MG63 (cell line): ENCODE results near the gene STX17. TPM values are rescaled to one million over a fixed set of nuclear protein-coding genes. Genes with fewer than 3 reads are reported as not detected.
A peak's percentile ranks its signal among the peaks of the same experiment; 100 is the strongest.
"Not testable (repeated sequence)": the region's sequence is repeated elsewhere in the genome, so short reads cannot be mapped to it uniquely, and the experiment has no call there.

Source experiments
- DNase-seq: peaks from one replicate; pipeline ENCODE4 v3.0.0-alpha.2; 2020
- H3K27me3 ChIP-seq: fragments of 250-450 bp; sonication (Bioruptor Pico); 2 replicates; pipeline ENCODE4 v1.5.1; 2020; ENCODE audit warnings: mild to moderate bottlenecking, moderate library complexity
- H3K36me3 ChIP-seq: fragments of 250-450 bp; sonication (Bioruptor Pico); 2 replicates; pipeline ENCODE4 v1.5.1; 2020; ENCODE audit warnings: mild to moderate bottlenecking, moderate library complexity
- H3K4me3 ChIP-seq: fragments of 250-450 bp; sonication (Bioruptor Pico); 2 replicates; pipeline ENCODE4 v1.5.1; 2020; ENCODE audit warnings: mild to moderate bottlenecking, moderate library complexity
- H3K9me3 ChIP-seq: fragments of 250-450 bp; sonication (Bioruptor Pico); 2 replicates; pipeline ENCODE4 v1.5.1; 2020; ENCODE audit warnings: mild to moderate bottlenecking, moderate library complexity
- total RNA-seq: library from RNA; depleted of rRNA; stranded (reverse); fragments of >200 nt; shearing (Covaris generic); gene quantifications from 2 replicates; pipeline ENCODE4 v1.2.3, GENCODE V29; 2014; ENCODE audit warnings: low replicate concordance; rRNA removed

The STX17 gene
- total RNA-seq: 2.3 and 3.7 TPM in 2 replicates

DNA sequence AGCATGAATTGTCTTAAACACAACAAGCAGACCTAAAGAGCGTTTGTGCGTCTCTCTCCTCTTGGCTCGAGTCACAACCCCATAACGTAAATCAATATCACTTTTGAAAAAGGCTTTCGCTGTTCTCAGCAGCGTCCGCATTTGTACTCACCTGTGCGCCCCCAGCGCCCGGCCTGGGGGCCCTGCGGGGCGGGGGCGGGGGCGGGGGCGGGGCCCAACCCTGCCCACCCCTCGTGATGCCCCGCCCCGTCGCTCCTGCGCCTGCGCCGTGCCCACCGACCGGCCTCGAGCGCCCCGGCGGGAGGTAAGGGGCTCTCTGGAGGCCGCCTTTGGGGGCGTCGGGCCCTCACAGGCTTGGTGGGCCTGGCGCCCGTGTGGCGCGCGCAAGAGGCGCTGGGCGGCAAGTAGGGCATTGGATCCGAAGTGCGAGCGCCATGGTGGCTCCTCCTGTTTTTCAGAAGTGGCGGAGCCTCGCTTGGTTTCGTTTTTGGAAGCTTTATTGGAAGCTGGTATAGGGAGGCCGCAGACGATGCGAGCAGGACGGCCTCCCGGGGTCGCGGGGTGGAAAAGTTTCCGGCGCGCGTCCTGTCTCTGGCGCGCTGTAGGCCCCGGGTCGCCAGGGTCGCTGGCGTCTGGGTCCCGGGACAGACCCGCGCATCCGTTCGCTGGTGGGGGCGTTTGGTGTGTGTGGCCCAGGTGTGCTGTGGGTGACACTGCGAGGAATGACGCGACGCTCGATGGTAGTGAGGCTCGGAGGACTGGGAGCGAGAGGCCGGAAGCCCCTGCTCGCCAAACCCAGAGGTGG lies at the start of gene STX17:
TSS of gene STX17 (plus strand) at position 252 of the 805 bp plus-strand sequence. CDS start 8,586 bp downstream, outside the sequence.
- 0 out of 2 replicates have a peak, but pooled peaks cover 5% of the 10 kb centered on the region for H3K27me3 ChIP-seq
- H3K9me3 ChIP-seq: no peaks in the 10 kb centered on the region
- DNase-seq: peak; percentile 67
- H3K4me3 ChIP-seq: peak within 1 kb of the TSS; percentile 98
- H3K36me3 ChIP-seq: 0 out of 2 replicates have a peak, but pooled peaks cover 3% of the 10 kb centered on the region

DNA sequence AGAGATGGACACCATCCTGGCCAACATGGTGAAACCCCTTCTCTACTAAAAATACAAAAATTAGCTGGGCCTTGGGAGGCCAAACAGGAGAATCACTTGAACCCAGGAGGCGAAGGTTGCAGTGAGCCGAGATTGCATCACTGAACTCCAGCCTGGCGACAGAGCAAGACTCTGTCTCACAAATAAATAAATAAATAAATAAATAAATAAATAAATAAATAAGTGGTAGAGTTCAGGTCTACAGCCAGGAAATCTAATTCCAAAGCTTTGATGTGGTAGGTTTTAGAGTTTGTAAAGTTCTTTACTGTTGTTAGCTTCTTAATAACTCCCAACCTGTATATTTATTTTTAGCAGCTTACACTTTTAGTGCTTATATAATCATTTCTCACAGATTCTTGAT lies 48.9 kb upstream of the STX17 start:
- not testable (repeated sequence) for DNase-seq, H3K9me3 ChIP-seq, H3K4me3 ChIP-seq, H3K27me3 ChIP-seq, H3K36me3 ChIP-seq

DNA sequence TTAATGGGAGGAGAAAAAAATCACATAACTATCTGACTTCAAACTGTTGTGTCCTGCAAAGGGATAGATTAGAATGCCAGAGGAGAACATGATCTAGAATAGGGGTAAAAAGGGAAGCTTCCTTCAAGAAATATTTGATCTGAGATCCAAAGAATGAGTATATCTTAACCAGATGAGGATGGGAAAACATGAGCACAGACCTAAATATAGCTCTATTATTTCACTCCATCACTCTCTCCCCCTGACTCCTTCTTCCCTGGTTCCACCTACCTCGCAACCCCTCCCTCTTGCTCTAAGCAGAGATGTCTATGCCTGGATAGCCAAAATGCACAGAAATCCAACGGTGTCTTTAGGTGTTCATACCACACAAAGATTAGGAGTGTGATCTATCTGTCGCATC lies 48.4 kb upstream of the STX17 start:
- Histone ChIP-seq H3K4me3 (no peak overlapping the region), H3K27me3 (no peaks in the 10 kb centered on the region), H3K9me3 (no peaks in the 10 kb centered on the region), H3K36me3 (no peaks in the 10 kb centered on the region)
- DNase-seq: no peak

DNA sequence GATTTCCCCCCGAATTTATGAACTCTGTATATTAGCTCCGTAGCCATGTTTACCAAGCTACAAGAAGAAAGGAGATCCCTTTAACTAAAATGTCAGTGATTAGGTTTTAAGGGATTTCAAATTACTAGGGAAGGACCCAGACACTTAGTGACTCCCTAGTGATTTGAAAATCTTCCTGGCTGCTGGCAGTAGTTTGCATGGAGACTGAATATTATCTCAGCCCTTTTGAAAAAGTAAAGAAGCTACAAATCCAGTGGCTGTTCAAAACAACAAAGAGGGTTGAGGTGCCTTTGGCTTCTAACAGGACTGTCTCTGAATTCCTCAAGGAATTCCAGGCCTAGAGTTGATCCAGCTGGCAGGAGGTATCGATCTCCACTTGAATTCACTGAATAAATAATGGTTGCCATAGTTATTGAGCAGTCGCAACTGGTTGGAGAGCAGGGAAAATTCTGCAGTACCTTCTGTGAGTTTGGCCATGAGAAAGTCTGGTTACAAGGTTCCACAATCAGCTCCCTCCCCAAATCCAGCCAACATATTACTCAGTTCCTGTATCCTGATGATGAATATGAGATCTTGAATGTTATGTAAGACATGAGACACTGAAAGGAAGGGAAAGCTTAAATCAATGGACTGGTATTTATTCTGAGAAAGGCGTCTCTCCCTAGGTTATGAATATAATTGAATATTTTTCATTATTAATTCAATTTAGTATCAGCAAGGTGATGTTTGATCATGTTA lies 47.0 kb upstream of the STX17 start:
- no peak overlapping the region for H3K4me3 ChIP-seq
- peak; percentile 7 for DNase-seq
- H3K9me3 ChIP-seq: no peaks in the 10 kb centered on the region
- H3K27me3 ChIP-seq: no peaks in the 10 kb centered on the region
- no peaks in the 10 kb centered on the region for H3K36me3 ChIP-seq

DNA sequence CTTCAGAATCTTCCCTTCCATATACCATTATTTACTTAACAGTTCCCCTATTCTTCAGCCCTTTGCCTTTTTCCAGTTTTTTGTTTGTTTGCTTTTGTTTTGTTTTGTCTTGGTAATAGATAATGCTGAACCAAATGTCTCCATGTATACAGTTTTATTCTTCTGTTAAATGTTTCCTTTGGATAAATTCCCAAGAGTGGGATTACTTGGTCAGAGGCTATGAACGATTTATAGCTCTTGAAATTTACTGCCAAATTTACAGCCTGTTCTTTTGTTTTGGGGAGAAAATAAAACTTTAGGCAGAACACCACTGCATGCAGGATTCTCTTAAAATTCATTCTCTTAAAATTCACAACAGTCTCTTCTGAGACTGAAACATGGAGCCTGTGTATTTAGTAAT lies 46.2 kb upstream of the STX17 start:
- no peak for DNase-seq
- H3K27me3 ChIP-seq: no peaks in the 10 kb centered on the region
- no peak overlapping the region for H3K4me3 ChIP-seq
- no peaks in the 10 kb centered on the region for H3K9me3 ChIP-seq
- H3K36me3 ChIP-seq: no peaks in the 10 kb centered on the region

DNA sequence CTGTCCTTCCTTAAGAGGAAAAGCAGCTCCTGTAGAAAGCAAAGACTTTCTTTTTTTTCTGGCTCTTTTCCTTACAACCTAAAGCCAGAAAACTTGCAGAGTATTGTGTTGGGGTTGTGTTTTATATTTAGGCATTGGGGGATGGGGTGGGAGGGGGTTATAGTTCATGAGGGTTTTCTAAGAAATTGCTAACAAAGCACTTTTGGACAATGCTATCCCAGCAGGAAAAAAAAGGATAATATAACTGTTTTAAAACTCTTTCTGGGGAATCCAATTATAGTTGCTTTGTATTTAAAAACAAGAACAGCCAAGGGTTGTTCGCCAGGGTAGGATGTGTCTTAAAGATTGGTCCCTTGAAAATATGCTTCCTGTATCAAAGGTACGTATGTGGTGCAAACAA lies 42.5 kb upstream of the STX17 start:
- no peaks in the 10 kb centered on the region for H3K36me3 ChIP-seq
- DNase-seq: no peak
- H3K9me3 ChIP-seq: no peaks in the 10 kb centered on the region
- H3K4me3 ChIP-seq: no peak overlapping the region
- H3K27me3 ChIP-seq: no peaks in the 10 kb centered on the region

DNA sequence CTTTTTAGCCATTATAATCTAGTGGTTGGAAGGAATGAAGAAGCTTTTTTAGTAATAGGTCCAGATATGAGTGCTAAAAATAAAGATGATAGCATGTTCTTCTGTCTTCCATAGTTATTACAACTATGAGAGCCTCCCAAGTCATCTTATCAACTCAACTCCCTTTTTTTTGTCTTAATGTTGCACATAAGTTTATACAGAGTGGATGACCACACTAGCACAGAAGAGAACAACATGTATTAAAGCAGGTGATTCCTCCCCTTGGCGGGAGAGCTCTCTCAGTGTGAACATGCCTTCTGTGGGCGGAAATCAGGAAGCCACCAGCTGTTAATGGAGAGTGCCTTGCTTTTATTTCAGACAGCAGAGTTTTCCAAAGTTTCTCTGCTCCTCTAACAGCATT lies 40.1 kb upstream of the STX17 start:
- Histone ChIP-seq H3K4me3 (no peak overlapping the region), H3K9me3 (no peaks in the 10 kb centered on the region), H3K36me3 (no peaks in the 10 kb centered on the region), H3K27me3 (no peaks in the 10 kb centered on the region)
- DNase-seq: no peak

DNA sequence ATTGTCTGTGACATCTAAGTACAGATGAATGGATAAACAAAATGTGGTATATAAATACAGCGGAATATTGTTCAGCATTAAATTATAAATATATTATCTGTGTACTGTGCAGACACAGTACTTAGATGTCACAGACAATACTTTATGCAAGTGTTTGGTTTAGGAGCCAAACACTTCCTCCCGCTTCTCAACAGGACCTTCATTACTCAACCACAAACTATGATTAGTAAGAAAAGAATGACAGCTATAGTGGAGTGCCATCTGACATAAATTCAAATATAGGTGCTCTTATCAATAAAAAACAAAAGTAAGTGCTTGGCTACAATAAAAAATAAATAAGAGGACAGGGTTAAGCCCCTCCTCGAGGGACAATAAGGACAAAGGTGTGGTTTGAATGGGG lies 38.9 kb upstream of the STX17 start:
- H3K36me3 ChIP-seq: no peaks in the 10 kb centered on the region
- H3K27me3 ChIP-seq: no peaks in the 10 kb centered on the region
- no peak overlapping the region for H3K4me3 ChIP-seq
- H3K9me3 ChIP-seq: no peaks in the 10 kb centered on the region
- no peak for DNase-seq

DNA sequence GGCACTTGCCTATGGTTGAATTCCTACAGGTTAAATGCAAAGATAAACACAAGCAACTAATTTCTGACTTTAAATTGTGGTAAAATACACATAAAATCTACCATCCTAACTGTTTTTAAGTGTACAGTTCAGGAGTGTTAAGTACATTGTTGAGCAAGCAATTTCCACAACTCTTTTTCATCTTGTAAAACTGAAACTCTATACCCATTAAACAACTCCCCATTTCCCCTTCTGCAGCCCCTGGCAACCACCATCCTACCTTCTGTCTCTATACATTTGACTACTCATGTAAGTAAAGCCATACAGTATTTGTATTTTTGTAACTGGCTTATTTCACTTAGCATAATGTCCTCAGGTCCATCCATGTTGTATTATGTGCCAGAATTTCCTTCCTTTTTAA lies 38.5 kb upstream of the STX17 start:
- no peaks in the 10 kb centered on the region for H3K9me3 ChIP-seq
- no peak overlapping the region for H3K4me3 ChIP-seq
- no peak for DNase-seq
- no peaks in the 10 kb centered on the region for H3K27me3 ChIP-seq
- H3K36me3 ChIP-seq: no peaks in the 10 kb centered on the region

DNA sequence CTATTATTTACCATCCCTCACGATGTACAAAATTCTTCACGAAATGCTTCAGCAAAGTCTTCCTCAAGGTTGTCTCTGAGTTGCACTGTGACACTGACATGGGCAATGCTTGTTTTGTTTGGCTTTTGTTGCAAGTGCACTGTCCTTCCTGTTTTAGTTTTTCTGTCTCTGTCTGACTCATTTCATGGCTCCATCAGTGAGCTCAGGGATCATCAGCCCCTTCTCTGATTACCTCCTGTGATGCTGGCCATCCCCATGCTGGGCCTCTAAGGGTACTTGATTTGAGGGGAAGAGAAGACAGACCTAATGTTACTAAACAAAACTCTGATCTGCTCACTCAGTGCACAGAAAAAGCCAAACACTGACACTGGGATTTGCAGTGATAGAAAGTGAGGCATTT lies 37.6 kb upstream of the STX17 start:
- no peaks in the 10 kb centered on the region for H3K36me3 ChIP-seq
- no peaks in the 10 kb centered on the region for H3K27me3 ChIP-seq
- no peak overlapping the region for H3K4me3 ChIP-seq
- DNase-seq: no peak
- no peaks in the 10 kb centered on the region for H3K9me3 ChIP-seq

DNA sequence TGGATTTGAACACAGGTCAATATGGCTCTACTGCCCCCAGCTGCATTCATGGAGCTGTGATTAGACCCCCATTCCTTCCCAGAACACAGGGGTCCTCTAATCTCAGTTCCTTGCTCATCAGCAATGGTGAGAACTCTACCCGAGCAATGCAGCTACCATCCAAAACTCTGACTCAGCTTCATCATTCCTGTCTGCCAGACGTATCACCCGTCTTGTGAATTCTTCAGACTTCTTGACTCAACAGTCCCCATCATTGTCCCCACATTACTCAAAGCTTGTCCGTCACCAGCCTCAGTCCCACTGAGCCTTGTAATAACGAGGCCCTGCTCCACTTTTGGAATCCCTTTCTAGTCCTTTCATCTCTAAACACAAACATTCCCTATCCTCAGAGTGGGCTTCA lies 36.3 kb upstream of the STX17 start:
- H3K9me3 ChIP-seq: no peaks in the 10 kb centered on the region
- H3K4me3 ChIP-seq: no peak overlapping the region
- DNase-seq: no peak
- no peaks in the 10 kb centered on the region for H3K27me3 ChIP-seq
- no peaks in the 10 kb centered on the region for H3K36me3 ChIP-seq

DNA sequence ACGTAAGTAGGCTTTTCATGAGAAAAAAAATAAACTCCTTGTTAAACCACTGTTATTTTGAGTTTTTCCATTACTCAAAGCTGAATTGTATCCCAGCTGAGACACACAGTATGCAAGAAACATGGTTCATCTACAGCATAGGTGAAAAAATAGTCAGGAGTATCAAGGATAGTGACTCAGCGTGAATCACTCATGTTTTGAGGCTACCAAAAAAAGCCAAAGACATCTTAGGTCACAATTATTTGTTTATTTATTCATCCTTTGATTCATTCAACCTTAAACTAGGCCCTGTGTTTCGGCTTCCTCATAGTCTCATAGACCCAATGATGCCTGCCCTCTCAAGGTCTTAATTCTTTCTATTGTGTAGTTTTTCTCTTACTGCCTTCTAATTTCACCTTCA lies 32.9 kb upstream of the STX17 start:
- no peak for DNase-seq
- H3K36me3 ChIP-seq: no peaks in the 10 kb centered on the region
- no peaks in the 10 kb centered on the region for H3K27me3 ChIP-seq
- no peaks in the 10 kb centered on the region for H3K9me3 ChIP-seq
- H3K4me3 ChIP-seq: no peak overlapping the region

DNA sequence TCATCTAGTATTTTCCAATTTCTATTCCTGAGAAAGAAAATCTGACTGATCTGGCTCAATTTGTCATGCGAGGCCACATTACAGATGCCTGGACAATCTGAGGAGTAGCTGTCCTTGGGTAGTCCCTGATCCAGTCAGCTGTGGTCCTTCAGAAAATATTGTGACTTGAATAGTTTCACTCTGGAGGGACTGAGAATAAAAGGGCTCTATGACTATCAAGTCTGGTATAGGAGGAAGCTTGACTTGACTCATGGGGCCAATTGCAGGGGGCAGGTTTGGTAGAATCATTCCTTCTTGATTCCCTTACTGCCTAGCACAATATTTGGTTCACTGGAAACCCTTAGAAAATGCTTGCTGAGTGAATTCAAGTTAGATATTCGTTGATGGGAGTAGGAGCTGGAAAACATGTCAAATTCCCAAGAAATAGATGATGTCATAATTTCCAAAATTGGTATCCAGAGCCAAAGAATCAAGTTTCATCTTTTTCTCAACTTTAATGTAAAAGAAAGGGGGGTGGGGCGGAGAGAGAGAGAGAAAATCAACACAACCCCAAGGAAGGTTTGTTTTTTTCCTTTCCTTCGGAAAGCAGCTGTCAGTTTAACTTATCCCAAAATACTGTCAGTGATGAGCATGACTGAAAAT lies 32.4 kb upstream of the STX17 start:
- Histone ChIP-seq H3K9me3 (no peaks in the 10 kb centered on the region), H3K36me3 (no peaks in the 10 kb centered on the region), H3K27me3 (no peaks in the 10 kb centered on the region), H3K4me3 (no peak overlapping the region)
- DNase-seq: no peak

DNA sequence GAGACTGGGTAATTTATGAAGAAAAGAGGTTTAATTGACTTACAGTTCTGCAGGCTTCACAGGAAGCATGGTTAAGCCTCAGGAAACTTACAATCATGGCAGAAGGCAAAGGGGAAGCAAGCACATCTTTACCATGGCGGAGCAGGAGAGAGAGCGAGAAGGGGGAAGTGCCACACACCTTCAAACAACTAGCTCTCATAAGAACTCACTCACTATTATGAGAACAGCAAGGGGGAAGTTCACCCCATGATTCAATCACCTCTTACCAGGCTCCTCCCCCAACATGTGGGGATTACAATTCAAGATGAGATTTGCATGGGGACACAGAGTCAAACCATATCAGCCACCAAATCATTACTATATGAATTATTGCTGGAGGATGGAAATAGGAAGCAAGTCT lies 30.3 kb upstream of the STX17 start:
- DNase-seq: no peak
- no peaks in the 10 kb centered on the region for H3K36me3 ChIP-seq
- H3K27me3 ChIP-seq: no peaks in the 10 kb centered on the region
- H3K4me3 ChIP-seq: no peak overlapping the region
- H3K9me3 ChIP-seq: no peaks in the 10 kb centered on the region

DNA sequence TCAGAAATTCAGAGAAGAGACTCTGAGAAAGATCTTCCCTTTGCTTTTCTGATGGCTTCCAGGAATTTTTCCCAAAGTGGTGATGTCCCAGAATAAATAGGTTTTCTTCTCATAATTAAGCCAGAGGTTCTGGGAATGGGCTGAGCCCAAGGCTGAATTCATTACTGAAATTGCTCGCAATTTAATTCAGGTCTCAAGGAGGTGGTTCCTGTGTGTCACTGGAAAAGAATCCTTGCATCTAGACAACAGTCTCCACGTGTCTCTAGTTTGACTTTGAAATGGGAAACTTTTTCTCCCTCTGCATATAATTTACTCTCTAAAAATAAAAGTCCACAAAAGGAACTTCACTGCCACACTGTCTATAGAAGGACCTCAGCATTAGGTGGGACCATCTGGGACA lies 27.8 kb upstream of the STX17 start:
- H3K9me3 ChIP-seq: no peaks in the 10 kb centered on the region
- no peak overlapping the region for H3K4me3 ChIP-seq
- H3K27me3 ChIP-seq: no peaks in the 10 kb centered on the region
- DNase-seq: no peak
- no peaks in the 10 kb centered on the region for H3K36me3 ChIP-seq

DNA sequence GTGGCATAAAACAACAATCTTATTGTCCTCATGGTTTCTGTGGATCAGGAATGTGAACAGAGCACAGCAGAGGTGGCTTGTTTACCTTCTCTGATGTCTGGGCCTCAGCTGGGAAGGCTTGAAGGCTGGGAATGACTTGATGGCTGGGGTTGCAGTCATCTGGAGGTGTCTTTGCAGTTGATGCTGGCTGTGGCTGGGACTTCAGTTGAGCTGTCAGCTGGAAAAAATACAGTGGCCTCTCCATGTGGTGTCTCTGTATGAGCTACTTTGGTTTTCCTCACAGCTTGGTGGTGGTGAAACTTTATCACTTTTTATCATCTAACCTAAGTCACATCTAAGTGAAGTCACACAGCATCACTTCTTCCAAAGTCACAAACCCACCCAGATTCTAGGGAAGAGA lies 24.7 kb upstream of the STX17 start:
- no peaks in the 10 kb centered on the region for H3K9me3 ChIP-seq
- no peaks in the 10 kb centered on the region for H3K27me3 ChIP-seq
- no peaks in the 10 kb centered on the region for H3K36me3 ChIP-seq
- H3K4me3 ChIP-seq: no peak overlapping the region
- no peak for DNase-seq

DNA sequence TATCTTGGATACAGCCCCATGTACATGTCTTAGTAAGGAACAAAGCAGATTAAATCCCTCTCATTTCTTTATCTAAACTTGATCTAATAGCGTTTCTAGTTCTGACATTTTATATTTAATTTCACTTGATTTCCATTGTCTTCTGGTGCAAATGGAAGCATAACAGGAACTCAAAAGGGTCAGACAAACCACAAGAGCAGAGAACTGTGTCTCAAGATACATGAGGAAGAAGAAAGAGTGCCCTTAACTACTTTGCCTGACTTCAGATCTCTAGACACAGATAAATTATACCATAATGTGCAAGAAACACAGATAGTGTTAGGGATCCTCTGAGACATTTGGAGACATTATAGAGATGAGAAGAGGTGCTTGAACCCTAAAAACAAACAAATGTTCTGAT lies 20.7 kb upstream of the STX17 start:
- Histone ChIP-seq H3K27me3 (no peaks in the 10 kb centered on the region), H3K4me3 (no peak overlapping the region), H3K9me3 (no peaks in the 10 kb centered on the region), H3K36me3 (no peaks in the 10 kb centered on the region)
- no peak for DNase-seq
